Activated naive CD4-positive, alpha-beta T cell treated with Interleukin-2 at 50 U/mL for 16 hours (primary cell): ENCODE data around the gene RPS4Y2.

ENCODE experiments used
- DNase-seq: peaks from one replicate; pipeline ENCODE4 v3.0.0-alpha.2; 2020

RPS4Y2 gene

DNA sequence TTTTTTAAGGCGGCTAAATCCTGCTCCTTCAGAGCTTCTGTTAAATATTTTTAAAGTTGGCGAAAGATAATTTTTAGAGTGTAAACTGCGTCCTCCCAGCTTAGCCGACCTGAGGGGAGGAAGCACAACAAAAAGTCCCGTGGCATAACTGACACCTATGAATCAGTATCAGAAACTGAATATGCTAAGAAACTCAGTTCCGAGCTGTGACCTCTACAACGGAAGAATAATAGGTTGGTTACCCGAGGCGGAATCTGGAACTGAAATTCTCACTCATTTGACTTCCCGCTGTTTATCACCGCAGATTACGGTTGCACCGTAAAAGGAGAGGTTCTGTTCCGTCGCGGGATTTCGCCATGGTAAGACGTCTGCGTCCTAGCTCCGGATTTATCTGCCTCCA is at the start of gene RPS4Y2:
Gene RPS4Y2 (plus strand): TSS at position 301 of the 400 bp plus-strand sequence. CDS start 56 bp downstream, at position 357.
- DNase-seq, result no peak

- peak; percentile 7 for DNase-seq
These were observed 41.5 kb upstream of the RPS4Y2 start for GRCh38 chrY:20714391-20714790.

DNA sequence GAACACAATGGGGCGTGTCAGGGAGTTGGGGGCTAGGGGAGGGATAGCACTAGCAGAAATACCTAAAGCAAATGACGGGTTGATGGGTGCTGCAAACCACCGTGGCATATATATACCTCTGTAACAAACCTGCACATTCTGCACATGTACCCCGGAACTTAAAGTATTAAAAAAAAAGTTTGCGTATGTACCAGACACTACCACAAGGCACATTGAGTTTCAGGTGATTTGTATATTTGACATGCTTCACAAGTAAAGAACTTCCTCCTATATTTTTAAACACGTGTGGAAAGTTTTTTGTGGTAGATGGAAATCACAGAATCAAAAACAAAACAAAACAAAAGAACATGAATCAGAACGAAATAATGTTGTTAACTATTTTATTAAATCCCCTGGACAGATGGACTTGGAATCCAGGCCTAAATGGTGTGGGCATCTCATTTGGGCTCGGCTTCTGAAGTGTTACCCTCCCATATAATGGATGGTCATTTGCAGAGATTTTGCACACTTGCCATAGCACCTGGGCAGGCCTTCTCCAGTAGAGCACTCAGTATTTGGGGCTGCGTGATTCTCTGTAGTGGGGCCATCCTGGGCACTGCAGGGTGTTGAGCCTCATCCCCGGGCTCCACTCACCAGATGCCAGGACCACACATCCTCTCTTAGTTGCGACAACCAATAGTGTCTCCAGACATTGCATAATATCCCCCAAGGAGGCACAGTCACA is 29.6 kb upstream of the RPS4Y2 start:
- DNase-seq, result no peak

DNA sequence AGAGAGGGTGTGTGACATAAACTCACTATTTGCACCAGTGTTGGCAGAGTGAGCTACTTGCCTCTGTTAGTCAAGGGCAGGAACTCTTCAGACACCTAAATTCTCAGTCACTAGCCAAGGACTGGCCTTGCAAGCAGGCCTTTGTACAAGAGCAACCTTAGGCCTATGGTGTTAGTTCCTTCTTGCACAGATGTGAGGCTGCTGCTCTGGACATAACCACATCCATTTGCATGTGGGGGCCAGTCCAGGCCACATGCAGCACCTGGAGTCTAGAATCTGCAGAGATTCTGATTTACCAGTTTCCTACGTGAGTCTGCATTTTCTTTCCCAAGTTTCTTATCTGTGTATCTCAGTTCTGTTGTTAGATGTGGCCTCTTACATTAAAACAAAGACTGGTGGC is 20.7 kb upstream of the RPS4Y2 start:
- DNase-seq, result no peak

DNA sequence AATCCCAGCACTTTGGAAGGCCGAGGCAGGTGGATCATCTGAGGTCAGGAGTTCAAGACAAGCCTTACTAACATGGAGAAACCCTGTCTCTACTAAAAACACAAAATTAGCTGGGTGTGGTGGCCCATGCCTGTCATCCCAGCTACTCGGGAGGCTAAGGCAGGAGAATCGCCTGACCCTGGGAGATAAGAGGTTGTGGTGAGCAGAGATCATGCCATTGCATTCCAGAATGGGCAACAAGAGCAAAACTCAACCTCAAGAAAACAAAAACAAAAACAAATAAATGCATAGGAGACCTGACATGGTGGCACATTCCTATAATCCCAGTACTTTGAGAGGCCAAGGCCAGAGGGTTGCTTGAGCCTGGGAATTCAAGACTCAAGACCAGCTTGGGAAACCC is 16.1 kb upstream of the RPS4Y2 start:
- DNase-seq, result no peak

DNA sequence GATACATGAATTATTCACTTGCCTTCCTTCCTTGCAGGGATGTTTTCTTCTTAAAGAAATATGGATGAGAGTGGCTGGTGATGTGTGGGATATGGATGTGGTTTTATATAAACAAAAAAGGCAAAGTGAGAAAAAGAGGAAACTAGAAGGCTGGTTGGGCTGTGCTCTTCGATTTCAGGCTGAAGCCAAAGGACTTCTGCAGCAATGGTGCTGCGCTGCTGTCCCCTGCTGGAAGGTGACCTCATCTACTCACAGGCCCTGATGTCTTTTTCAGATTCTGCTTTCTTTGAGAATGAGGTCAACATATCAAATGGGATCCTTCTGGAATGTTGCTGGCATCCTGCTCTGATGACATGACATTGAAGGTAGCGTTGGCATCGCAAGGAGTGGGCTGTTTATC is 15.3 kb upstream of the RPS4Y2 start:
- no peak for DNase-seq

GRCh38 chrY:20745060-20745459 is 10.8 kb upstream of the RPS4Y2 start:
- DNase-seq, result peak; percentile 23

- DNase-seq, result no peak
These were observed 9.0 kb upstream of the RPS4Y2 start for GRCh38 chrY:20746919-20747318.

DNA sequence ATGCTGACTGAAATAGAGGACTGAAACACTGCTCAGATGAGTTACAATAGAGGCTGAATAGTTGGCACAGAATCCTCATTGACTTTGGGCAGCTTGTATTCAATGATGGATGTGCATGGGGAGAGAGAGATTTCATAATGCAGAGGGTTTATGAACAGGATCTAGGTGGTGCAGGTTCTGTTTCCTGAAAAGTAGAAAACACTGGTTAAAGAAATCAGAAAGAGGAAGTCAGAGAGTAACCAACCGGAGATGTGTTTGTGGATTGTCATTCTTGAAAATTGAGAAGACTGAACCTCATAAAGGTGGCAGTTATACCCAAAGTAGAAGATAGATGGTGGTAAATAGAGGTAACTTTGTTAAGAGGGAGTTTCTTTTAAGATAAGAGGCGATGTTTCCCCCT is 8.0 kb downstream of the RPS4Y2 start:
- no peak for DNase-seq

GRCh38 chrY:20765117-20765516 is 9.2 kb downstream of the RPS4Y2 start:
- no peak for DNase-seq

DNA sequence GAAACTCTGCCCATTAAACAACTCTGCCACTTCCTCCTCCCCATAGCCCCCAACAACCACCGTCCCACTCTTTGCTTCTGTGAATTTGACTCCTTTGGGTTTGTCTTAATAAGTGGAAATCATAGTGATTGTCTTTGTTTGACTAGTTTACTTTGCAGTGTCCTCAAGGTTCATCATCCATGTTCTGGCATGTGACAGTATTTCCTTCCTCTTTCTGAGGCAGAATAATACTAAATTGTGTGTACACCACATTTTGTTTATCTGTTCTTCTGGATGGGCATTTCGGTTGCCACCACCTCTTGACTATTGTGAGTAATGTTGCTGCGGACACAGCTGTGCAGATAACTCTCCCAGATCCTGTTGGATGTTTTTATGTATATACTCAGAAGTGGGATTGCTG is 14.8 kb downstream of the RPS4Y2 start:
- no peak for DNase-seq

GRCh38 chrY:20776104-20776503 is 20.2 kb downstream of the RPS4Y2 start:
- no peak for DNase-seq

DNA sequence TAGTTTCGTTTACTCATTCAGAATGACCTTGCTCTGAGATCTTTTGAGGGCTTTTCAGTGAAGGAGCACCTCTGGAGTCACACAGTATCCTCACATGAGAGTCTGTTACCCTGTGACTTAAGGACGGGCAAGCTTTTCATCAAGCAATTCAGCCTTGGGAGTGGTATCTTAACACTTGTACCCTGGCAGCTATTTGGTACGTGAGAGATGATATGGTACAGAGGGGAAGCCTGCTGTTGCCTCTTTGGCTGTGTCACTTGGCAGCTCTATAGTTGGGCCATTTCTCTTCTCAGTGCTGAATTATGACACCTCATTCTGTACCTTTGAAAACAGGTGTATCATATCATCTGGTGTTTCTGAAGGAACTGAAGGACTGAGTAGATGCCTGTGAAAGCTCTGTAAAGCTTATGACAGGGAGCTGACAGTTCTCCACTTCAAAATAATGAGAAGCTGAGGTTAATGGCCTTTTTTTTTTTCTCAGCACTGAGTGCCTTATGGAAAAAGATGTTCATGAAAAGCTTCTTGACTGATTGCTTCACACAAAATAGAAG is 24.3 kb downstream of the RPS4Y2 start:
- DNase-seq, result no peak

DNA sequence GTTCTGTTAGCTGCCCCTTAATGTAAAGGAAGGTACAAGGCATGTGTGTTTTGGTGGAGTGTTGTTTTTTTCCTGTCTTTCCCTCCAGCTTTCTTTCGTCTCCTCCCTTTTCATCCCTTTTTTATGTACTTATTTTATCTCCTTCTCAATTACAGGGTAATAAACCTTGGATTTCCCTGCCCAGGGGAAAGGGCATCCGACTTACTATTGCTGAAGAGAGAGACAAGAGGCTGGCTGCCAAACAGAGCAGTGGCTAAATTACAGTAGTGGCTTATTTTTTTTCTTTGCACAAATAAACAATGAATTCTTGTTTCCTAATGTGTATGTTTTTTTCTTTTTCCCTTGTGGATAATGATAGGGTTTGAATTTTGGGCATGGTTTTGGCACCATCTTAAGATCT is 24.9 kb downstream of the RPS4Y2 start:
- no peak for DNase-seq

DNA sequence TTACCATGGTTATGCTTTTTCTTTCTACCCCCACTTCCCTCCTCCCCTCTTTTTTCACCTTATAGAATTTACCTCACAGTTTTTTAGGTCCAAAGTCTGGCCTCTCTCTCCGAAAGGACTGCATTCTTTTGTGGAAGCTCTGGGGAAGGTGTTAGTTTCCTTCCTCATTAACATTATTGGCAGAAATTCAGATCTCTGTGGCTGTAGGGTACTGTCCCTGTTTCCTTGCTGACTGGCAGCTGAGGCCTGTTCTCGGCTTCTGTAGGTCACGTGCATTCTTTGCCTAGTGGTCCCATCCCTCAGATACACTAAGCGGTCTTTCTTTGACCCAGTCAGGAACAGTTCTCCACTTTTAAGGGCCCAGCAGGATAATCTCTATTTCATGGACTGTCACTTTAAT is 25.5 kb downstream of the RPS4Y2 start:
- DNase-seq, result no peak

DNA sequence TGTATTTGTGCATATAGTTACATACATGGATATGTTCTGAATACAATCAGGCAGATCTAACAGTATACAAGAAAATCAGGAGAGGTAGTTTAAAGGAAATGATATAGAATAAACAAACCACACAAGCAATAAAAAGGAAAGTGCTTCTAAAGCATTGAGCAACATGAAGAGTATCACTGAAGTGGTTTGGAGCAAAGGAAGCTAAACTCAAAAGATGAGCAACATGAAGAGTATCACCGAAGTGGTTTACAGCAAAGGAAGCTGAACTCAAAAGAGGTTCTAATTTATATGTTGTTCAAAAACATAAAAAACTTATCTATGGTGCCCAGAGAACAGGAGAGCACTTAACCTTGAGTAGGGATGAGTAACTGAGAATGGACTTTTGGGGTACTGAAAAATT is 29.1 kb downstream of the RPS4Y2 start:
- no peak for DNase-seq

- no peak for DNase-seq
These were observed 31.2 kb downstream of the RPS4Y2 start for GRCh38 chrY:20787076-20787475.

- peak; percentile 18 for DNase-seq
These were observed 42.6 kb downstream of the RPS4Y2 start for GRCh38 chrY:20798351-20799049.

DNA sequence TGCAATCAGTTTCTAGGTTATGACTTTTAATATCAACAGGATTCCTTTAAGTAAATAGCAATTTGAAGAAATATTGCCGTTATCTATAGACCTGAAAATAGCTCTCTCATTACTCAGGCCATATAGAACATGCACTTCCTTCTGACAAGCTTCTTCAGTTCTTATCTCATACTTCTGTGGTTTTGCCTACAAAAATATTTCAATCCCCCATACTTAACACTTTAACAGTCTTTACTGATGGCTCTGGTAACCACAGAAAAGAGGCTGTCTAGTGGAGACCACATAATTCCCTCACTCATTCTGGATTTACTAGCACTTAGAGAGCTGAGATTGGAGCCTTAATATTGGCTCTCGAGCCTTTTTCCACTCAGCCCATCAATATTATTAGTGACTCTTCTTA is 46.8 kb downstream of the RPS4Y2 start:
- no peak for DNase-seq

DNA sequence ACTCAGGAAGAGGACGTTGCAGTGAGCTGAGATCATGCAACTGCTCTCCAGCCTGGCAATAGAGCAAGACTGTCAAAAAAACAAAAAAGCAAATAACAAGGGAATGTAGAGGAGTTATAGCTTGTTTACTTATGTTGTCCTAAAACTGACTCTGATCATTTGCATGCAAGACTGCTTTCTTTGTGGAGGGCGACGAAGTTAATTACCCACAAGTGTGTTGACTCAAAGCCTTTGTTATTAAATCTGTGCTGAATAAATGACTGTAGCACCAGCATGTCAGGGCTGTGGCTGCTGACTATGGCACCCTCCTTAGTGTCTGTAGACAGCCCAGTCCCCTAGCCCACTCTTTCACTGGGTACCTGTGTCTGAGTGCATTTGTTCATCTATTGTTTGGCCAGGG is 50.3 kb downstream of the RPS4Y2 start:
- no peak for DNase-seq

- no peak for DNase-seq
These were observed 57.6 kb downstream of the RPS4Y2 start for GRCh38 chrY:20813459-20813858.

DNA sequence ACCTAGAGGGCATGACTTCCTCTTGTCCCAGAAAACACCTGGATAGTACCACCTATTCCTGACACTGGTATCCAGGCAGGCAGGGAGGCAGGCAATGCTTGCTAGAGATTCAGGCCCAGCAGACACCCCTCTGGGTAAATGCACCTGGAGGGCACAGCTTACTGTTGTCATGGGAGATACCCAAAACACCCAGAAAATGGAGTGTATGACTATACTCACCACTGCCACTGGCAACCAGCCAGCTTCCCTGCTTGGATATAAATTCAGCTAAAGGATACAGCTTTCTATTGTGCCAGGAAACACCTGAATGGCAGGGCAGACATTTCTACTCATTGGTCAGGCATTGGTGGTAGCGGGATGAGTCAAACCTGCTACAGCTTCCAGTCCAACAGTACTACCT is 58.9 kb downstream of the RPS4Y2 start:
- DNase-seq, result no peak

DNA sequence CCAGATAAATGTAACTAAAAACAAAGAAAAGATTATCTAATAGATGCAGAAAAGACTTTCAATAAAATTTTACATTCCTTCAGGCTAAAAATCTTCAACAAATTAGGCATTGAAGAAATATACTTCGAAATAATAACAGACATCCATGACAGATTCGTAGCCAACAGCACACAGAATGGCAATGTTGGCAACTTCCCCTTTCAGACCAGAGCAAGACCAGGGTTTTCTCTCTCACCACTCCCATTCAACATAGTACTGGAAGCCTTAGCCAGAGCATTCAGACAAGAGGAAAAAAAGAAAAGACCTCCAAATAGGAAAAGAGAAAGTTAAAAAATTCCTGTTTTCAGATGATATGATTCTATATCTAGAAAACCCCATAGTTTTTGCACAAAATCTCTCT is 61.2 kb downstream of the RPS4Y2 start:
- no peak for DNase-seq
